ENCODE data around the gene CDHR1.
"Not testable (repeated sequence)": the region's sequence is repeated elsewhere in the genome, so short reads cannot be mapped to it uniquely, and the experiment has no call there.

Gene CDHR1

DNA sequence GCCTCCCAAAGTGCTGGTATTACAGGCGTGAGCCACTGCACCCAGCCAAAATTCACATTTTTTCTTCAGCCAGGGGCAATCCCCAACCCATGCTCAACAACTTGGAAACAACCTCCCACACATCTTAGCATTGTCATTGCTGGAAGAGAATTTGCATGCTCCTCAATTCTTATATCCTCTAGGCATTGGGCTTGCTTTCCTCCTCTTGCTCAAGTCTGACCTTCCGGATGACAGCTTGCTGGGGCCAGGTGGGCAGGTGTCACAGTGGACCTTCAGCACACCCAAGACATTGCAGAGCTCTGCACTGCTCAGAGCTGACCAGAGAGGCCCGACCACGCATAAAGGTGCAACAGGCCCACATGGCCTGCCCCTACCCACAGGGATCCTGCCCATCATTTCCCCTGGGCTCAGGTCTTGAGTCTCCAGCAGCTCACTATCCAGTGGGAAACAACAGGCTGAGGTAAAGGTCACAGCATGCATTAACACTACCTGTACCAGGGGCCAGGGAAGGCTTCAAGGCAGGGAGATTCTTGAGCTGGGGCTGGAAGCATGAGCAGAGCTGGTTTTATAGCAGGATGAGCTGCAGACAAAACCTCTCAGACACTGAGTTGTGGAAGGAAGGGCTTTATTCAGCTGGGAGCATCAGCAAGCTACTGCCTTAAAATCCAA, 27.6 kb upstream of the CDHR1 start:
- no peak for TF ChIP-seq ZFX (IDR thresholded peaks at IDR 0.05)
- H3K27ac ChIP-seq: no peak overlapping the region

DNA sequence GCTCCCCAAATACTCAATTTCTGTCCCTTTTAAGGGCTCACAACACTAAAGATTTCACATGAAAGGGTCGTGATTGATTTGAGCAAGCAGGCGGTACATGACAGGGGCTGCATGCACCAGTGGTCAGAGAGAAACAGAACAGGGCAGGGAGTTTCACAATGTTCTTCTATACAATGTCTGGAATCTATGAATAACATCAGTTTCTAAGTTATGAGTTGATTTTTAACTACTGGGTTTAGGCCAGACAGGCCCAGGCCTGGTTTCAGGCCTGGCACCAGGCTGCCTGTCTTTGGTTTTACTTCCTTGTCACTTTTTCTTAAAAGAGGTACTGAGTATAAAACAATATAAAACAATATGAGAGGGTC, 27.1 kb upstream of the CDHR1 start:
- H3K27ac ChIP-seq: not testable (repeated sequence)

DNA sequence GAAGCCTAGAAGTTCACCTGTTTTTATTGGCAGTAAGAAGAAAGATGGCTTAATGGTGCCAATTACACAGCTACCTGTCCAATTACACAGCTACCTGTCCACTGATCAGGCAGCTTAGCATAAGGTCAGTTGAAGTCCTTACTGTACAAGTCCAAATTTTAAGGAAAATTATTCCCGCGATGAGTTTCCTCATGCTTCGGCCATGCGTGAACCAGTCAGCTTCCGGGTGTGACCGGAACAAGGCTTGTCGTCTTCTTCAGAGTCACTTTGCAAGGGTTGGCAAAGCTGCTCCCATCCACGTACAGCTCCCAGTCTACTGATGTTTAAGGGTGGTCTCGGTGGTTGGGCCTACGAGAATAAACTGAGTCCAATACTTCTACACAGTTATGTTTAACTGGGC, 26.0 kb upstream of the CDHR1 start:
- H3K27ac ChIP-seq: not testable (repeated sequence)

DNA sequence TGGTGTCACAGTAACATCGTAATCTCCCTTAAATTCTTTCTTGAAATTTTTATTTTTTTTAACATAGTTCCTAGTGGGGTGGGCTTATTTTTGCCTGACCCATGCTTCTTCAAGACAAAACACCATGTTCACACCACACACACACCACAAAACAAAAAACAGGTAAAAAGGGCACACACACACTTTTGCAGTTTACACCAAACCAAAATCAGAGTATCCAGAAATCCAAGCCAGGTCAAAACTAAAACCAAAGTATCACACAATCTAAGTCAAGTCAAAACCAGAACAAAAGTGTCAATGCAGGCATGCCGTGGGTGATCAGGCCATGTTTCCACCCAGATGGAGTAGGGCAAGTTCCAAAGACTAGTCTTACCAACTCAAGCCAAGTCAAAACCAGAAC, 23.1 kb upstream of the CDHR1 start:
- H3K27ac ChIP-seq: not testable (repeated sequence)

DNA sequence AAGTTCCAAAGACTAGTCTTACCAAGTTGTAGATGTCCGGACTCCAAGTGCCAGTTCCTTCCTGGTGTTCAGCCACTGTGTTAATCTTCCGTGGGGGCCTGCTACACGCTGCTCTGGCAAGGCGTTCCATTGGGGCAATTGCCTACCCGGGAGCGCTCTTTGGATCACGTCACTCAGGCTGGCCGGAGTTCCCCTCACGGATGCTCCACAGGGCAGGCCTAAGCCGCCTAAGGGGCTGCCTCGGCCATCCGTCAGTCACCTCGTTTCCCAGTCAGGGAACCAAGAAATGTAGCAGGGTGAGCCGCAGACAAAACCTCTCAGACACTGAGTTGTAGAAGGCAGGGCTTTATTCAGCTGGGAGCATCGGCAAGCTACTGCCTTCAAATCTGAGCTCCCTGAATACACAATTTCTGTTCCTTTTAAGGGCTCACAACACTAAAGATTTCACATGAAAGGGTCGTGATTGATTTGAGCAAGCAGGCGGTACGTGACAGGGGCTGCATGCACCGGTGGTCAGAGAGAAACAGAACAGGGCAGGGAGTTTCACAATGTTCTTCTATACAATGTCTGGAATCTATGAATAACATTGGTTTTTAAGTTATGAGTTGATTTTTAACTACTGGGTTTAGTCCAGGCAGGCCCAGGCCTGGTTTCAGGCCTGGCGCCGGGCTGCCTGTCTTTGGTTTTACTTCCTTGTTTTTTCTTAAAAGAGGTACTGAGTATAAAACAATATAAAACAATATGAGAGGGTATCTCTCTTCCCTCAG, 22.5 kb upstream of the CDHR1 start:
- H3K27ac ChIP-seq: not testable (repeated sequence)

DNA sequence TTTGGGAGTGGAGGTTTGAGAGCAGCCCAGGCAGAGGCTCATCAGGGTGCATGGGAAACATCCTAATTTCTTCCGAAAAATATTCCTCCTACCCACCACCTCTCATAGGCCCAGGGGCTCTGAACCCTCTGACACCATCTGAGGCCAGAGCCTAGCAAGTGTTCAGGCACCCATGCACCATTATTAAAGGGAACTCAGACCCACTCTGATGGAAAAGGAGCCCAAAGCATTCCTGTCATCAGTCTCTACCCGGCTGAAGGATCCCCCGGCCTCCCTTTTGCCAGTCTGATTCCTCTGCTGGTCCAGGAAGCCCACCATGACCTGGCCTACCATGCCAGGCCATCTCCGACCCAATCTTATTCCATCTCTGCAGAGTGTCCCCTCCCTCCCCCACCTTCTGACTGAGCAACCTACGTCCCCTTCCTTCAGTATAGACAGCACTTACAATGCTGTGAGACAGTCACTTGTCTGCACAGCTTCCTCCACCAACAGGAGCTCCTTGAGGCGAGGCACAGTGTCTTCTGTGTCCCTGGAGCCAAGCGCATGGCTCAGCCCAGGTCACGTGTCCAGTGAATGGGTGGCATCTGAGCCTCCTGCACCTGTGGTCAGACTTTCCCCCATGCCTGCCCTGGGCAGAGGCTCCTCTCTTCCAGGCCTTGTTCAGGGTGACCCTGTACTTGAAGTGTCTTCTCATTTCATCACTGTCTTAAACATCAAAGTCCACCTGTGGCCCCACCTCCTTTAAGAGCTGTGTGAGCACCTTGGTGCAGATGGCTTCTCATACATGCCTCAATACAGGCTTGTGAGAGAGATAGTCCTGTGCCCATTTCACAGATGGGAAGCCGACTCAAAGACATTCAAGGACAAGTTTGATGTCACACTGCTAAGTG, 21.6 kb upstream of the CDHR1 start:
- TF ChIP-seq ZFX (IDR thresholded peaks at IDR 0.05): no peak
- TF ChIP-seq, protein P1, sequence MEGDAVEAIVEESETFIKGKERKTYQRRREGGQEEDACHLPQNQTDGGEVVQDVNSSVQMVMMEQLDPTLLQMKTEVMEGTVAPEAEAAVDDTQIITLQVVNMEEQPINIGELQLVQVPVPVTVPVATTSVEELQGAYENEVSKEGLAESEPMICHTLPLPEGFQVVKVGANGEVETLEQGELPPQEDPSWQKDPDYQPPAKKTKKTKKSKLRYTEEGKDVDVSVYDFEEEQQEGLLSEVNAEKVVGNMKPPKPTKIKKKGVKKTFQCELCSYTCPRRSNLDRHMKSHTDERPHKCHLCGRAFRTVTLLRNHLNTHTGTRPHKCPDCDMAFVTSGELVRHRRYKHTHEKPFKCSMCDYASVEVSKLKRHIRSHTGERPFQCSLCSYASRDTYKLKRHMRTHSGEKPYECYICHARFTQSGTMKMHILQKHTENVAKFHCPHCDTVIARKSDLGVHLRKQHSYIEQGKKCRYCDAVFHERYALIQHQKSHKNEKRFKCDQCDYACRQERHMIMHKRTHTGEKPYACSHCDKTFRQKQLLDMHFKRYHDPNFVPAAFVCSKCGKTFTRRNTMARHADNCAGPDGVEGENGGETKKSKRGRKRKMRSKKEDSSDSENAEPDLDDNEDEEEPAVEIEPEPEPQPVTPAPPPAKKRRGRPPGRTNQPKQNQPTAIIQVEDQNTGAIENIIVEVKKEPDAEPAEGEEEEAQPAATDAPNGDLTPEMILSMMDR (conservative IDR thresholded peaks at IDR 0.05): no peak
- H3K27ac ChIP-seq: no peak overlapping the region

DNA sequence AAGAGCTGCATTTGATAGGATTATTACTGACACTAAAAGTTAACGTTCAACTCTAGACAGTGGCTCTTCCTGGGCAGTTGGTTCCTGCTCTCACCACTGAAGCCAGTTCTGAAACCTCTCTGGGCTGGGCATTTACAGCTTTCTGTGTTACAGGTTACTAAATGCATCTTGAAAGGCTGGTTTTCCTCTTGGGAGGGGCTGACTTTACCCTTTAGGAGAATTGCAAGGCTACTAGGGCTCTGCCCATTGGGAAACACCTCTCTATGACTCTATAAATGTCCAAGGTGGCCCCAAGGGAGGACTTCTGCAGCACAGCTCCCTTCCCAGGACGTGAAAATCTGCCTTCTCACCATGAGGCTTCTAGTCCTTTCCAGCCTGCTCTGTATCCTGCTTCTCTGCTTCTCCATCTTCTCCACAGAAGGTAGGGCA, 20.8 kb upstream of the CDHR1 start, which contains the start of gene GPR15LG:
Gene GPR15LG (plus strand): TSS at position 301 of the 429 bp plus-strand sequence. CDS start 51 bp downstream, at position 352.
- TF ChIP-seq, protein P1 (conservative IDR thresholded peaks at IDR 0.05): no peak
- TF ChIP-seq ZFX (IDR thresholded peaks at IDR 0.05): no peak
- no peak within 1 kb of the TSS for H3K27ac ChIP-seq

DNA sequence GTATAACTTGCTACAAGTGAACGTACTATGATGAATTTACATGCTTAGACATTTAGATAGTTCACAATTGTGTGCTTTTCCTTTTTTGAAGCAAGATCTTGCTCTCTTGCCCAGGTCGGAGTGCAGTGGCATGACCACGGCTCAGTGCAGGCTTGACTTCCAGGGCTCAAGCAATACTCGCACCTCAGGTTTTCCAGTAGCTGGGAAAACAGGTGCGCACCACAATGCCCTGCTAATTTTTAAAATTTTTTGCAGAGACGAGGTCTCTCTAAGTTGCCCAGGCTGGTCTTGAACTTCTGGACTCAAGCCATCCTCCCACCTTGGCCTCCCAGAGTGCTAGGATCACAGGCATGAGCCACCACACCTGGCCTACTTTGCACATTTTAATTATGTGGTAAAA, 18.9 kb upstream of the CDHR1 start:
- TF ChIP-seq ZFX (IDR thresholded peaks at IDR 0.05): no peak
- no peak overlapping the region for H3K27ac ChIP-seq

DNA sequence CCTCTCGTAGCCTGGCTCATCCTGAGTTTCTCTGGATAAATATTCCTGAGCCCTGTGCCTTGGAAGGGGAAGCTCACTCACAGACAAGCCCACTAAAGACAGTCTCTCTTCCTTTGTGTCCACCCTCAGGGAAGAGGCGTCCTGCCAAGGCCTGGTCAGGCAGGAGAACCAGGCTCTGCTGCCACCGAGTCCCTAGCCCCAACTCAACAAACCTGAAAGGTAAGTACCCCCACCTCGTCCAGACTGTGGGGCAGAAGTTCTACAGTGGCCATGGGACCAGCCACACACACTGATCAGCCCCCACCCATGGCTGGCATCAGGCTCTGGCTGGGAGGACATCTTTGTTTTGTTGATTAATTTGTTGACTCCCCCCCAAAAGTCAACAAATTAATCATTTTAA, 18.0 kb upstream of the CDHR1 start:
- no peak overlapping the region for H3K27ac ChIP-seq
- TF ChIP-seq, protein P1 (conservative IDR thresholded peaks at IDR 0.05): no peak
- TF ChIP-seq ZFX (IDR thresholded peaks at IDR 0.05): no peak

DNA sequence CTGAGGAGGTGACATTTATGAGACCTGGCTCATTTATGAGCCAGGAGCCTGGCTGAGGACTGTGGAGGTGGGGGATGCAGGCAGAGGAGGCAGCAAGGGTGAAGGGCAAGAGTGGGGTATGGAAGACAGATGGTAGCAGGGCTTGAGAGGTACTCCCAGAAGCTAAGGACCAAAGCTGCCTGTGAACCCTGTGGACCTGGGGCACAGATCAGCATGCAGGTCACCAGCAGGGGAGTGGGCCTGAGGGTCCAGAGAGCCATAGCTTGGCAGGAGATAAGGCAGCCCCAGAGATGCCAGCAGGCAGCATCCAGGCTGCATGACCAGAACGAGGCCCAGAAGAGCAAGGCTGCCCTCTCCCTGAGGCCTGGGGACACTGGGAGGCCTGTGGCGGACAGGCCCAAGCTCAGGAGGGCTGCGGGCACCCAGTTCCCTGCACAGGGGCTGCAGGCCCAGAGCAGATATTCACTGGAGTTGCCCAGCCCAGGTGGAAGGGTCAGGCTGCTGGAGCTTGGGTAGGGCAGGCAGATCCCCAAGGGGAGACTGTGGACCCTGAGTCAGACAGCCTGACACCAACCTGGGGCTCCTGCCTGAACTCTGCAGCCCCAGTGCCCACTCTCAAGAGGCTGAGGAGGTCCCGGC, 17.4 kb upstream of the CDHR1 start:
- H3K27ac ChIP-seq: no peak overlapping the region
- TF ChIP-seq ZFX (IDR thresholded peaks at IDR 0.05): no peak
- TF ChIP-seq, protein P1 (conservative IDR thresholded peaks at IDR 0.05): no peak
